ENCODE measurements around the gene TTLL11. TPM values are rescaled to one million over a fixed set of nuclear protein-coding genes. Genes with fewer than 3 reads are reported as not detected.

TTLL11 gene
- total and polyA plus RNA-seq, 4 donors, result 3.6 to 7.8 (median 5.9) TPM

- Histone ChIP-seq H3K36me3 (ENCODE audit: control insufficient read depth in 4 of 4, insufficient read depth in 4 of 4, low read length in 4 of 4) (peaks cover under 1 to 11% (median 4%) of the 10 kb centered on the region in 4 donors), H3K4me1 (ENCODE audit: control insufficient read depth in 5 of 5, insufficient read depth in 5 of 5, low read length in 5 of 5) (peaks cover 0 to 13% (median 7%) of the 10 kb centered on the region in 5 donors), H3K9ac (ENCODE audit: insufficient read depth in 1 of 2, low read length in 2 of 2) (no peak overlapping the region), H3K9me3 (ENCODE audit: control insufficient read depth in 4 of 4, insufficient read depth in 3 of 4, low read length in 3 of 4) (no peaks in the 10 kb centered on the region), H3K27ac (ENCODE audit: low read depth in 1 of 2, low read length in 1 of 2) (no peak overlapping the region), H3K4me3 (no peak overlapping the region), H3K27me3 (ENCODE audit: control insufficient read depth in 3 of 3, insufficient read depth in 3 of 3, low read length in 2 of 3) (no peaks in the 10 kb centered on the region)
- no peak for TF ChIP-seq CTCF (IDR thresholded peaks at IDR 0.05; ENCODE audit: control extremely low read depth, extremely low read depth)
- DNase-seq, result no peak
- no peak for ATAC-seq (ENCODE audit: insufficient read depth, low FRiP score)
- 82 to 88% methylated on average over 10 of the region's 10 CpGs for WGBS, 2 donors
Observed at GRCh38 chr9:122138560-122139268, 45.6 kb upstream of the TTLL11 start.

- ATAC-seq (ENCODE audit: insufficient read depth, low FRiP score) (no peak), DNase-seq (no peak)
- 87 to 93% methylated on average over 7 of the region's 7 CpGs for WGBS, 2 donors
- Histone ChIP-seq H3K9ac (ENCODE audit: insufficient read depth in 1 of 2, low read length in 2 of 2) (no peak overlapping the region), H3K4me3 (no peak overlapping the region), H3K27me3 (ENCODE audit: control insufficient read depth in 3 of 3, insufficient read depth in 3 of 3, low read length in 2 of 3) (peaks cover 0 to 3% (median 0%) of the 10 kb centered on the region in 3 donors), H3K9me3 (ENCODE audit: control insufficient read depth in 4 of 4, insufficient read depth in 3 of 4, low read length in 3 of 4) (no peaks in the 10 kb centered on the region), H3K4me1 (ENCODE audit: control insufficient read depth in 5 of 5, insufficient read depth in 5 of 5, low read length in 5 of 5) (peaks cover 0 to 12% (median 6%) of the 10 kb centered on the region in 5 donors), H3K27ac (ENCODE audit: low read depth in 1 of 2, low read length in 1 of 2) (no peak overlapping the region), H3K36me3 (ENCODE audit: control insufficient read depth in 4 of 4, insufficient read depth in 4 of 4, low read length in 4 of 4) (no peaks in the 10 kb centered on the region)
- TF ChIP-seq CTCF (IDR thresholded peaks at IDR 0.05; ENCODE audit: control extremely low read depth, extremely low read depth), result no peak
Observed at GRCh38 chr9:122135529-122135859, 42.4 kb upstream of the TTLL11 start.

- Histone ChIP-seq H3K4me1 (ENCODE audit: control insufficient read depth in 5 of 5, insufficient read depth in 5 of 5, low read length in 5 of 5) (peaks cover 0 to 12% (median 6%) of the 10 kb centered on the region in 5 donors), H3K36me3 (ENCODE audit: control insufficient read depth in 4 of 4, insufficient read depth in 4 of 4, low read length in 4 of 4) (no peaks in the 10 kb centered on the region), H3K9me3 (ENCODE audit: control insufficient read depth in 4 of 4, insufficient read depth in 3 of 4, low read length in 3 of 4) (no peaks in the 10 kb centered on the region), H3K27ac (ENCODE audit: low read depth in 1 of 2, low read length in 1 of 2) (no peak overlapping the region), H3K4me3 (no peak overlapping the region), H3K27me3 (ENCODE audit: control insufficient read depth in 3 of 3, insufficient read depth in 3 of 3, low read length in 2 of 3) (peaks cover 0 to 3% (median 0%) of the 10 kb centered on the region in 3 donors), H3K9ac (ENCODE audit: insufficient read depth in 1 of 2, low read length in 2 of 2) (no peak overlapping the region)
- WGBS, 2 donors, result 49 to 69% methylated on average over 12 of the region's 12 CpGs
- ATAC-seq (ENCODE audit: insufficient read depth, low FRiP score) (no peak), DNase-seq (peak in 1 of 3 donors; percentile 19)
- TF ChIP-seq CTCF (IDR thresholded peaks at IDR 0.05; ENCODE audit: control extremely low read depth, extremely low read depth), result no peak
Observed at GRCh38 chr9:122134822-122135528, 41.9 kb upstream of the TTLL11 start.
